Loucy (cell line): ENCODE measurements around the gene MX2.

Experiments used
- CTCF ChIP-seq: fragments of 200-600 bp; sonication (generic); conservative IDR thresholded peaks from 2 replicates; pipeline ENCODE4 v1.5.1; 2014; ENCODE audit warnings: mild to moderate bottlenecking, antibody characterized with exemption, low read length
- EZH2phosphoT487 ChIP-seq: fragments of 200-600 bp; IDR thresholded peaks from 2 replicates; pipeline ENCODE4 v1.6.1; 2018; ENCODE audit warnings: antibody characterized with exemption, mild to moderate bottlenecking, moderate library complexity, borderline replicate concordance

GRCh38 chr21:41317063-41317392 is 44.8 kb upstream of the MX2 start:
- no peak for TF ChIP-seq CTCF
- no peak for TF ChIP-seq EZH2phosphoT487
